NCI-H526 treated with DMSO at 0.1 percent for 48 hours (cell line): Measurements from ENCODE around the gene RNF111.
A peak's percentile ranks its signal among the peaks of the same experiment; 100 is the strongest.
"Not testable (repeated sequence)": the region's sequence is repeated elsewhere in the genome, so short reads cannot be mapped to it uniquely, and the experiment has no call there.

Source experiments
- DNase-seq: peaks from one replicate; lab custom pipeline; 2025; lab: John Stamatoyannopoulos, UW

The RNF111 gene

GRCh38 chr15:59000251-59000650 lies 12.8 kb downstream of the RNF111 start:
- DNase-seq, result not testable (repeated sequence)

- DNase-seq, result no peak
Measured at GRCh38 chr15:59001946-59002345, 14.5 kb downstream of the RNF111 start.

GRCh38 chr15:59002418-59002859 lies 15.0 kb downstream of the RNF111 start:
- DNase-seq, result no peak

GRCh38 chr15:59005579-59005978 lies 18.1 kb downstream of the RNF111 start:
- DNase-seq, result no peak

GRCh38 chr15:59008086-59008485 lies 20.6 kb downstream of the RNF111 start:
- no peak for DNase-seq

- DNase-seq, result no peak
Measured at GRCh38 chr15:59011262-59011952, 23.9 kb downstream of the RNF111 start.

- no peak for DNase-seq
Measured at GRCh38 chr15:59013246-59013873, 25.9 kb downstream of the RNF111 start.

- no peak for DNase-seq
Measured at GRCh38 chr15:59014068-59014467, 26.6 kb downstream of the RNF111 start.

- DNase-seq, result no peak
Measured at GRCh38 chr15:59017449-59017848, 30.0 kb downstream of the RNF111 start.

GRCh38 chr15:59018833-59019232 lies 31.4 kb downstream of the RNF111 start:
- DNase-seq, result no peak

GRCh38 chr15:59020322-59020721 lies 32.9 kb downstream of the RNF111 start:
- DNase-seq, result no peak

GRCh38 chr15:59022188-59022587 lies 34.7 kb downstream of the RNF111 start:
- no peak for DNase-seq

GRCh38 chr15:59026207-59026606 lies 38.7 kb downstream of the RNF111 start:
- DNase-seq, result no peak

- no peak for DNase-seq
Measured at GRCh38 chr15:59028387-59028955, 41.0 kb downstream of the RNF111 start.

- DNase-seq, result no peak
Measured at GRCh38 chr15:59029554-59029953, 42.1 kb downstream of the RNF111 start.

- peak; percentile 47 for DNase-seq
Measured at GRCh38 chr15:59035201-59035600, 47.7 kb downstream of the RNF111 start.

GRCh38 chr15:59039225-59039624 lies 51.8 kb downstream of the RNF111 start:
- no peak for DNase-seq

GRCh38 chr15:59042041-59042440 lies 54.6 kb downstream of the RNF111 start:
- DNase-seq, result no peak

- DNase-seq, result no peak
Measured at GRCh38 chr15:59048897-59049296, 61.4 kb downstream of the RNF111 start.

- no peak for DNase-seq
Measured at GRCh38 chr15:59051873-59052861, 64.7 kb downstream of the RNF111 start.

- no peak for DNase-seq
Measured at GRCh38 chr15:59052915-59053407, 65.5 kb downstream of the RNF111 start.

GRCh38 chr15:59053482-59053881 lies 66.0 kb downstream of the RNF111 start:
- DNase-seq, result no peak
